Limb (tissue), 2 donors: ENCODE data around the gene FADS1.
A peak's percentile ranks its signal among the peaks of the same experiment; 100 is the strongest.

Source experiments
- DNase-seq, 2 donors: peaks; one replicate each; pipeline ENCODE4 v3.0.0-alpha.2; 2016; ENCODE audit errors: extremely low spot score in 2 of 2

The FADS1 gene

DNA sequence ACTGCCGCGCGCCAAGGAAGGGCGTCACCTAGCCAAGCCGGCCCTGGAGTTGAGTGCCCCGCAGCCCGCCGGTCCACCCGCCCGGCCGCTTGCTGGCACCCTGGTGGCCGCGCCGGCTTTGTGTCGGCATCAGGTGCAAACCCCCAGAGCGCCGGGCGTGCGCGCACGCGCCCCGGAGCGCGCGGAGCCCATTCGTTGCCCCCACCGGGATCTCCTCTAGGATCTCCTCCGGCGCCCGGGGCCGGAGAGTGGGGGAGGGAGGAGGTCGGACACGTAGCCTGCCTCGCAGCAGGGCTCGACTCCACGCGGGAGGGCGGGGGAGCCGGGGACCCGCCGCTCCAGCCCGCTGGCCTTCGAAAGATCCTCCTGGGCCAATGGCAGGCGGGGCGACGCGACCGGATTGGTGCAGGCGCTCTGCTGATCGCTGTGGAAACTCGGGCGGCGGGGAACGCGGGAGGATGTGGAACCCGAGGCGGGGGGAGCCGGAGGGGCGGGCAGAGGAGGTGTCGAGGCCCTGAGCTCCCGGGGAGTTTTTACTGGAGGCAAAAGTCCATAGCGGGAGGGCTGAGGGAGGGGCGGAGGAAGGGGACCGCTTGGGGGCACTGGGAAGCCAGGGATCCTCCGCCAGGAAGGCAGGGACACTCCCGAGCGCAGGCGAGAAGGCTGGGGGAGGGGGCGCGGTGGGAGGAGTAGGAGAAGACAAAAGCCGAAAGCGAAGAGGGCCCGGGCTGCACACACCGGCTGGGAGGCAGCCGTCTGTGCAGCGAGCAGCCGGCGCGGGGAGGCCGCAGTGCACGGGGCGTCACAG lies 11.0 kb upstream of the FADS1 start, which contains the start of gene FADS2:
TSS of gene FADS2 (plus strand) at position 730 of the 808 bp plus-strand sequence. CDS start 91 bp downstream, outside the sequence.
- DNase-seq, result peak; percentile 92 to 95

- peak in 1 of 2 donors; percentile 18 for DNase-seq
Observed at GRCh38 chr11:61826930-61827570, 10.2 kb upstream of the FADS1 start.

DNA sequence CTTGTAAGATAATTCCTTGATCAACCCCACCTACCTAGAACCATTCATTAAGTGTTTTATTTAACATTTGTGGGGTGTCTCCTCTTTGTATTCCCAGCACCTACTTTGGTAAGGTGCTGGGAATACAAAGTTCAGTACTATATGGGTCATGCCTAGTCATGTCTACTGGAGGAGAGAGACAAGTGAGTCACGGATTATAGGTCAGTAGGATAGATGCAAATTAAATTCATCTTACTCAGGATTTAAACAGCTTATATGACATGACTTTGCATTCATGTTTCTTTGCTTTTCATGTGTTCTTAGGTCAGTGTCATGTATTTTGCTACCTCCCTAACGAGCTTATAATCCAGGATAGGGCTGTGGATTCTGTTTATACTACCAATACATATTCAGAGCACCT lies 3.4 kb upstream of the FADS1 start:
- no peak for DNase-seq

GRCh38 chr11:61817471-61818202 lies 834 bp upstream of the FADS1 start:
- no peak for DNase-seq

DNA sequence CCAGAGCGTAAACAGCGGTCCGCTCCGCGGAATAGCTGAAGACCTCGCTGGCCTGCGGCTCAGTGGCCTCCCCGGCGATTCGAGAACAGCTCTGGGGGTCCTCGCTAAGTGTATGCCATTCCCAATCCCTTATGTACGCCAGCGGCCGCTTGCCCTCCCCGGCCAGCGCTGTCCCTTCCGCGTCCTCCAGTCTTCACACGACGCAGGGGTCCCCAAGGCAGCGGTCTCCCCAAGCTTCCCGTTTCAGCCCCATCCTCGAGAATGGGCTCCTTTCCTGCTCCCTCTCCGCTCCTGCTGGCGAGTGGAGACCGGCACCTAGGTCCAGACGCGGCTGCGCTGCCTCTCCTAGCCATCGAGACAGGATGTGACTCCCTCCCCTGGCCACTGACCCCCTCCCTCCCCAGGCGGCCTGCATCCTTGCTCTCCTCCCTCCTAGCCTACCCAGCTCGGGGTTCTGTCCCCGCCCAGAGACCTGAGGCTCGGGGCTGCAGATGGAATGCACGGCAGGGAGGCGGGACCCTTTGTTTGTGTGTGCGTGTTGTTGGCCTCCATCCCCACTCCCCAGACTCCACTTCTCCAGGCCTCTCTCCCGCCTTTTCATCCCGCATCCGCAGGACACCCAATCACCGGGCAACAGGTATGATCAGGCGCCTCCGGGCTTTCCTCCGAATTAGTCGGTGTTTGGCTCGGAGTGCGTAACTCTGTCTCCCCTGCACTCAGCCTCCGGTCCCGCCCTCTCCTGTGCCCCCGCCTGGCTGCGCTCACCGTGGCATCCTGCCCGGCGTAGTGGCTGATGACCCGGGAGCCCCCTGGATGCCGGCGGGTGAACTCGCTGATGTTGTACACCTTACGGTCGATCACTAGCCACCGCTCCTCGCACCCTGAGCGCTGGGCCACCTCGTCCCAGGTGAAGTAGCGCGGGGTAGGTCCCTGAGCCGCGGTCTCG lies 740 bp downstream of the FADS1 start:
- DNase-seq, result peak; percentile 40 to 81

GRCh38 chr11:61814958-61815789 lies 1.6 kb downstream of the FADS1 start:
- peak; percentile 90 to 91 for DNase-seq

DNA sequence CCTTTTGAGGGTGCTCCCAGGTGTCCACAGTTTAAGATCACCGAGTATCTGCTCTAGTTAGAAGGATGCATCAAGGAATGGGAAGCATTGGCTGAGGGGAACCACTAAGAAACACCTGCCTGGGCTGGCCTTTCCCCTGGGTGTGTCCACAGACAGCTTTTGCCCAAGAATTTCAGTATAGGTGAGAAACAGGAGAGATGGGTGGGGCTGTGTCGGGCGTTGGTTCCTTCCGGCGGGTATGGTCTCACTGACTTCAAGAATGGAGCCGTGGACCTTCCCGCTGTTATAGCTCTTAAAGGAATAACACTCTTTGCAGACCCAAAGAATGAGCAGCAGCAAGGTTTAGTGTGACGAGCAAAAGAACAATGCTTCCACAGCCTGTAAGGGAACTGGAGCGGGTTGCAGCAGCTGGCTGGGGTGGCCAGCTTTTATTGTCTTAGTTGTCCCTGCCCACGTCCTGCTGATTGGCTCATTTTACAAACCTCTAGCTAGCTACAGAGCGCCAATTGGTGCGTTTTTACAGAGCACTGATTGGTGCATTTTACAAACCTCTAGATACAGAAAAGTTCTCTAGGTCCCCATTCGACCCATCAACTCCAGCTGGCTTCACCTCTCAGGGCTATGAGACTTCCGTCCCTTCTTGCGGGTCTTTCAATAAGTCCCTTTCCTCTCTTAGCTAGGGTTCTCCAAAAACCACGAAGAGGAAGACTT lies 2.4 kb downstream of the FADS1 start:
- DNase-seq, result no peak

- no peak for DNase-seq
Observed at GRCh38 chr11:61812736-61813411, 3.9 kb downstream of the FADS1 start.

GRCh38 chr11:61811831-61812230 lies 5.0 kb downstream of the FADS1 start:
- no peak for DNase-seq

- no peak for DNase-seq
Observed at GRCh38 chr11:61810671-61811175, 6.1 kb downstream of the FADS1 start.

- no peak for DNase-seq
Observed at GRCh38 chr11:61806785-61807184, 10.0 kb downstream of the FADS1 start.

GRCh38 chr11:61805146-61805545 lies 11.7 kb downstream of the FADS1 start:
- DNase-seq, result no peak

GRCh38 chr11:61803889-61804647 lies 12.7 kb downstream of the FADS1 start:
- no peak for DNase-seq

DNA sequence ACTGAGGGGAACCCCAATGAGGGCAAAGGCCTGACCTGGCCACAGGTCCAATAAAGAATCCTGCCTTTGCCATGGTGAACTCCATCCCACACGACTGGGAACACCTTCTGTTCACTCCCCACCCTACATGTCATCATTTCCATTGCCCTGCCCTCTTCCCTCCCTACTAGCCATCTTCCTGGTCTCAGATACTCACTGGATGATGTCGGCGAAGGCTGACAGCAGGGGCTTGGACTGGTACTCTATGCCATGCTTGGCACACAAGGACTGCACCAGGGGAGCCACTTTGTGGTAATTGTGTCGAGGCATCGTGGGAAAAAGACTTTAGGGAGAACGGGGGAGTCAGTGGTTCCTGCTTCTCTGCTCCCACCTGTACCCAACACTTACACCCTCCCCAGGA lies 14.2 kb downstream of the FADS1 start:
- DNase-seq, result no peak

GRCh38 chr11:61800331-61801281 lies 16.2 kb downstream of the FADS1 start:
- no peak for DNase-seq

- DNase-seq, result no peak
Observed at GRCh38 chr11:61799665-61800284, 17.0 kb downstream of the FADS1 start.
